HG03575 (cell line): ENCODE data around the gene CCDC69.

Source experiments
- ATAC-seq: cut with Tn5 transposase; IDR thresholded peaks from one replicate; pipeline ENCODE4 v1.9.1; 2021; ENCODE audit not compliant: unreplicated experiment, insufficient number of reproducible peaks, low FRiP score; ENCODE audit errors: extremely low read depth

CCDC69 gene

GRCh38 chr5:151134228-151134627 lies 89.7 kb downstream of the CCDC69 start:
- no peak for ATAC-seq

- ATAC-seq, result no peak
These were observed 90.9 kb downstream of the CCDC69 start for GRCh38 chr5:151132963-151133362.
